A549 (cell line): ENCODE results near the gene COL5A2. TPM values are rescaled to one million over a fixed set of nuclear protein-coding genes. Genes with fewer than 3 reads are reported as not detected.

Experiments
- ATAC-seq, 2 experiments: fragments of 200-7000 bp in 1 of 2; fragments of >200 bp in 1 of 2; cut with Nextera tagmentation in 1 of 2; cut with Tn5 transposase in 1 of 2; 3 replicates each; pipeline versions ENCODE4 v1.8.0 to v1.9.1; 2018 to 2020; ENCODE audit warnings: mild to moderate bottlenecking in 1 of 2, moderate library complexity in 1 of 2
- CTCF ChIA-PET: fragments of 300-600 bp; sonication (Branson Sonifier 250); formaldehyde crosslinking; extraction: SDS; loops from one replicate; lab custom pipeline; 2021; ENCODE audit warnings: antibody characterized with exemption, inconsistent platforms; lab: Yijun Ruan, JAX
- POLR2A ChIA-PET: fragments of 350-600 bp; formaldehyde crosslinking; extraction: SDS; loops from one replicate; lab custom pipeline; 2021; ENCODE audit warnings: antibody characterized with exemption, inconsistent platforms; lab: Yijun Ruan, JAX
- DNase-seq, 2 experiments: peaks; one replicate each; pipeline versions ENCODE4 v3.0.0 to v3.0.0-alpha.2; 2011 to 2016; ENCODE audit warnings: low read depth in 1 of 2, low spot score in 1 of 2
- FAIRE-seq: peaks from 2 replicates; lab custom pipeline; 2011; peaks lifted over from hg19 to GRCh38; lab: Jason Lieb, UNC
- H3K27ac ChIP-seq, 2 experiments: fragments of >200 bp; sonication (Bioruptor Twin); formaldehyde crosslinking; 3 replicates each; pipeline ENCODE4 v1.5.1; 2016 to 2017
- H3K4me1 ChIP-seq: fragments of >200 bp; sonication (Bioruptor Twin); formaldehyde crosslinking; 3 replicates; pipeline ENCODE4 v1.6.1; 2016
- H3K4me2 ChIP-seq: fragments of >200 bp; sonication (Bioruptor Twin); formaldehyde crosslinking; 3 replicates; pipeline ENCODE4 v1.6.1; 2016
- H3K4me3 ChIP-seq: fragments of >200 bp; sonication (Bioruptor Twin); formaldehyde crosslinking; 3 replicates; pipeline ENCODE4 v1.5.1; 2016
- H3K9me3 ChIP-seq: fragments of >200 bp; sonication (Bioruptor Twin); formaldehyde crosslinking; 3 replicates; pipeline ENCODE4 v1.6.1; 2016
- CBX8 ChIP-seq: fragments of 200-600 bp; sonication (generic); IDR thresholded peaks from 2 replicates; pipeline ENCODE4 v1.6.1; 2016
- CEBPB ChIP-seq, 2 experiments: fragments of >200 bp in 1 of 2; sonication (Bioruptor Twin) in 1 of 2; formaldehyde crosslinking in 1 of 2; IDR thresholded peaks; 2 replicates each; pipeline ENCODE4 v1.6.1; 2012 to 2016
- CHD2 ChIP-seq: fragments of 150-350 bp; IDR thresholded peaks from 2 replicates; pipeline ENCODE4 v1.6.1; 2014; ENCODE audit warnings: low read length; ENCODE audit not compliant: partially characterized antibody
- CHD4 ChIP-seq: fragments of 200-600 bp; sonication (generic); IDR thresholded peaks from 2 replicates; pipeline ENCODE4 v1.6.1; 2016; ENCODE audit warnings: antibody characterized with exemption, mild to moderate bottlenecking, borderline replicate concordance
- EHMT2 ChIP-seq: fragments of 200-600 bp; sonication (generic); IDR thresholded peaks from 2 replicates; pipeline ENCODE4 v1.6.1; 2016; ENCODE audit warnings: antibody characterized with exemption, low read depth, mild to moderate bottlenecking, moderate library complexity
- EP300 ChIP-seq, 2 experiments: fragments of >200 bp; sonication (Bioruptor Twin); formaldehyde crosslinking; IDR thresholded peaks; 2 replicates in 1 of 2; 3 replicates in 1 of 2; pipeline ENCODE4 v1.6.1; 2016 to 2017
- HOXA7 ChIP-seq: fragments of 250-450 bp; sonication (Bioruptor Pico); IDR thresholded peaks from 2 replicates; pipeline ENCODE4 v1.5.0; 2020; ENCODE audit warnings: mild to moderate bottlenecking, moderate library complexity
- HOXB13 ChIP-seq: fragments of 250-450 bp; sonication (Bioruptor Pico); IDR thresholded peaks from 2 replicates; pipeline ENCODE4 v1.5.0; 2020; ENCODE audit warnings: low read depth, mild to moderate bottlenecking, moderate library complexity
- HOXB5 ChIP-seq: fragments of 250-450 bp; sonication (Bioruptor Pico); IDR thresholded peaks from 2 replicates; pipeline ENCODE4 v1.5.0; 2020; ENCODE audit warnings: mild to moderate bottlenecking, moderate library complexity
- KDM1A ChIP-seq: fragments of 200-600 bp; sonication (generic); IDR thresholded peaks from 2 replicates; pipeline ENCODE4 v1.6.1; 2016; ENCODE audit warnings: low read depth, mild to moderate bottlenecking
- KDM5A ChIP-seq: fragments of 200-600 bp; sonication (generic); IDR thresholded peaks from 2 replicates; pipeline ENCODE4 v1.6.1; 2016; ENCODE audit warnings: antibody characterized with exemption, mild to moderate bottlenecking
- NFE2L2 ChIP-seq: fragments of 150-350 bp; conservative IDR thresholded peaks from 2 replicates; pipeline ENCODE4 v1.6.1; 2014; ENCODE audit warnings: low read length
- NPAS2 ChIP-seq: fragments of 250-450 bp; sonication (Bioruptor Pico); IDR thresholded peaks from 2 replicates; pipeline ENCODE4 v1.8.0; 2022; ENCODE audit warnings: mild to moderate bottlenecking, moderate library complexity, borderline replicate concordance
- POLR2AphosphoS2 ChIP-seq: conservative IDR thresholded peaks from 2 replicates; pipeline ENCODE4 v1.6.1; 2012; ENCODE audit warnings: low read length, improper control_type of control experiment, inconsistent platforms
- RAD21 ChIP-seq, 2 experiments: fragments of >200 bp in 1 of 2; sonication (Bioruptor Twin) in 1 of 2; formaldehyde crosslinking in 1 of 2; IDR thresholded peaks in 1 of 2; conservative IDR thresholded peaks in 1 of 2; 2 replicates in 1 of 2; 3 replicates in 1 of 2; pipeline ENCODE4 v1.6.1; 2012 to 2018; ENCODE audit warnings: inconsistent platforms in 1 of 2
- RARB ChIP-seq: fragments of 250-450 bp; sonication (Bioruptor Pico); IDR thresholded peaks from 2 replicates; pipeline ENCODE4 v1.8.0; 2021; ENCODE audit warnings: mild to moderate bottlenecking, moderate library complexity
- RFX5 ChIP-seq: fragments of 450-650 bp; IDR thresholded peaks from 2 replicates; pipeline ENCODE4 v1.7.1; 2014; ENCODE audit warnings: antibody characterized with exemption, mild to moderate bottlenecking, moderate library complexity
- RNF2 ChIP-seq: fragments of 200-600 bp; sonication (generic); IDR thresholded peaks from 2 replicates; pipeline ENCODE4 v1.6.1; 2016; ENCODE audit warnings: low read depth, mild to moderate bottlenecking, antibody characterized with exemption, moderate library complexity, borderline replicate concordance
- SREBF2 ChIP-seq: fragments of 450-650 bp; IDR thresholded peaks from 2 replicates; pipeline ENCODE4 v1.6.1; 2014; ENCODE audit warnings: mild to moderate bottlenecking, moderate library complexity
- TFCP2L1 ChIP-seq: fragments of 250-450 bp; sonication (Bioruptor Pico); IDR thresholded peaks from 2 replicates; pipeline ENCODE4 v1.5.0; 2021; ENCODE audit warnings: mild to moderate bottlenecking
- TP53 ChIP-seq: fragments of 250-450 bp; sonication (Bioruptor Pico); IDR thresholded peaks from 2 replicates; pipeline ENCODE4 v1.5.0; 2021; ENCODE audit warnings: mild to moderate bottlenecking, moderate library complexity
- ZNF302 ChIP-seq: fragments of 250-450 bp; sonication (Bioruptor Pico); IDR thresholded peaks from 2 replicates; pipeline ENCODE4 v1.9.0; 2021; ENCODE audit warnings: inconsistent platforms, mild to moderate bottlenecking, moderate library complexity
- WGBS: methylation state at CpG from one replicate; pipeline ENCODE4 v1.1.6; 2017; ENCODE audit errors: missing lambda C conversion rate; 5-methylcytosine and 5-hydroxymethylcytosine counted together
- polyA plus RNA-seq, 4 experiments: library from polyadenylated mRNA; depleted of rRNA in 3 of 4; stranded (reverse); fragments of >200 nt; fragmentation: RNase III in 1 of 4; extraction: RNeasy Plus Mini Kit Qiagen cat#74134 plus additional on column Dnase treatment in 1 of 4; gene quantifications; 2 replicates in 3 of 4; 3 replicates in 1 of 4; pipeline ENCODE4 v1.2.3, GENCODE V29; 2011 to 2017
- TF ChIP-seq, protein P1 (sequence below): fragments of >200 bp; sonication (Bioruptor Twin); formaldehyde crosslinking; IDR thresholded peaks from 2 replicates; pipeline ENCODE4 v1.6.1; 2016
- TF ChIP-seq, protein P2 (sequence below): IDR thresholded peaks from 2 replicates; pipeline ENCODE4 v1.6.1; 2012
- TF ChIP-seq, protein P3 (sequence below): IDR thresholded peaks from 2 replicates; pipeline ENCODE4 v1.6.1; 2012
- TF ChIP-seq, protein P4 (sequence below): fragments of 450-650 bp; IDR thresholded peaks from 2 replicates; pipeline ENCODE4 v1.6.1; 2014; ENCODE audit warnings: antibody characterized with exemption

Gene COL5A2
- polyA plus RNA-seq, 2 of the 4 experiments (the other 2 are of a cell fraction) = 152 to 215 TPM

DNA sequence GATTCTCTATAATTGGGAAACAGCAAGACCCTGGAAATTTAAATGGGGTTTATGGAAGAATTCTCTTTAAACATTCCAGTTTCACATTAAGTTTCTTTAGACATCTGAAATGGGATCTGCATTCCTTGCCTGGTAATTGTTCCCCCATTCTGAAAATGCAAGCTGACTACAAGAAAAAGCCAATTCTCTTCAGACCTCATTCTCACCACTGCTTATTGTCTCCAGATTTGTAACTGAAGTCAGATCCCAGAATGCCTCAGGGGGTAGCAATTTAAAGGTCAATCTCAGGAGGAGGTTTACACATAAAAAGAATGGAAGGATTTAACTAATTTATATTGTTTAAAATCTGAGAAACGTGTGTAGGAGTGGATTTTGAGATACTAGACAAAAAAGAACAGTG, 164.2 kb downstream of the COL5A2 start:
- ChIA-PET CTCF (no interaction called here), POLR2A (no interaction called here)
- no peak for ATAC-seq
- Histone ChIP-seq H3K4me3 (no peak overlapping the region), H3K4me1 (no peaks in the 10 kb centered on the region), H3K27ac (no peak overlapping the region), H3K4me2 (no peak overlapping the region), H3K9me3 (no peaks in the 10 kb centered on the region)
- no peak for FAIRE-seq
- no peak for DNase-seq
- TF ChIP-seq KDM5A (no peak), NFE2L2 (no peak), RARB (CRISPR knock-in tag) (no peak), HOXB5 (no peak), HOXA7 (CRISPR knock-in tag) (no peak), CHD4 (no peak), NPAS2 (CRISPR knock-in tag) (no peak), RNF2 (no peak), KDM1A (no peak)
- TF ChIP-seq, protein P1, sequence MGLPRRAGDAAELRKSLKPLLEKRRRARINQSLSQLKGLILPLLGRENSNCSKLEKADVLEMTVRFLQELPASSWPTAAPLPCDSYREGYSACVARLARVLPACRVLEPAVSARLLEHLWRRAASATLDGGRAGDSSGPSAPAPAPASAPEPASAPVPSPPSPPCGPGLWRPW = no peak
- 31% methylated on average over 1 of the region's 1 CpG for WGBS

DNA sequence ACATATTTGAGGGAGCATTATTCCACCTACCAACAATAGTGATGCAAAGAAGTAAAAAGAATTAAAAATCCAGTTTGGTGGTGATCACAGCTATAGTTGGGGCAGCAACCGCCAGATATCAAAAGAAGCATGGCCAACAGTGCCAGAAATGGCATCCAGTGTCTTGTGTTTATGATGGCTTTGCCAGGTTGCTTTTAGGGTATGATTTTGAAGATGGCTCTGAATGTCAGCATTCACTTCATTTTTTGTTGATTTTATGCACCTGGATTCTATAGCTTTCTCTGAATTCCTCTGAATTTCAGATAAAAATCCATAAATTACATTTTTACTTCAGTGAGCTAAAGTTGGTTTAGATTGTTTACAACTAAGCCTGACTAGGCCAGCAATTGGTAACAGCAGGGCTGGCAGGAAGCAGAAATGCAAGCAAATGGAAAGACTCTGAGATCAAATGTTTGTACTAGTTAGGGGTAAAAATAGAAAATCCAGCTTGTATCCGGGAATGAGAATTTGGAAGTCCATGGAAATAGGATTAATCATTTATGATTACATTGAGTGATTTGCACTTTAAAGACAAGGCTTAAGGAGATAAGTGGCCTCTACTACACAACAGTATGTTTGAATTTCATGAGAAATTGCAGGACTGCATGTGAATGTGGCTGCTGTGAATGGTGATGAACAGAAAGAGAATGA, 165.0 kb downstream of the COL5A2 start:
- ChIA-PET CTCF (no interaction called here), POLR2A (no interaction called here)
- TF ChIP-seq TFCP2L1 (CRISPR knock-in tag) = no peak
- TF ChIP-seq RAD21 (conservative IDR thresholded peaks at IDR 0.05 in 1 of 2, IDR thresholded peaks at IDR 0.05 in 1 of 2) = no peak
- TF ChIP-seq, protein P1 = no peak
- no peak for TF ChIP-seq EHMT2
- no peak for TF ChIP-seq ZNF302 (CRISPR knock-in tag)
- TF ChIP-seq KDM5A = no peak
- no peak for TF ChIP-seq CEBPB (IDR thresholded peaks at IDR 0.05)
- TF ChIP-seq, protein P2, sequence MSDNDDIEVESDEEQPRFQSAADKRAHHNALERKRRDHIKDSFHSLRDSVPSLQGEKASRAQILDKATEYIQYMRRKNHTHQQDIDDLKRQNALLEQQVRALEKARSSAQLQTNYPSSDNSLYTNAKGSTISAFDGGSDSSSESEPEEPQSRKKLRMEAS = no peak
- TF ChIP-seq, protein P3, sequence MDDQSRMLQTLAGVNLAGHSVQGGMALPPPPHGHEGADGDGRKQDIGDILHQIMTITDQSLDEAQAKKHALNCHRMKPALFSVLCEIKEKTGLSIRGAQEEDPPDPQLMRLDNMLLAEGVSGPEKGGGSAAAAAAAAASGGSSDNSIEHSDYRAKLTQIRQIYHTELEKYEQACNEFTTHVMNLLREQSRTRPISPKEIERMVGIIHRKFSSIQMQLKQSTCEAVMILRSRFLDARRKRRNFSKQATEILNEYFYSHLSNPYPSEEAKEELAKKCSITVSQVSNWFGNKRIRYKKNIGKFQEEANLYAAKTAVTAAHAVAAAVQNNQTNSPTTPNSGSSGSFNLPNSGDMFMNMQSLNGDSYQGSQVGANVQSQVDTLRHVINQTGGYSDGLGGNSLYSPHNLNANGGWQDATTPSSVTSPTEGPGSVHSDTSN = no peak
- TF ChIP-seq CBX8 = no peak
- no peak for TF ChIP-seq EP300 (IDR thresholded peaks at IDR 0.05)
- no peak for TF ChIP-seq CHD2
- no peak for TF ChIP-seq POLR2AphosphoS2
- TF ChIP-seq HOXB13 (CRISPR knock-in tag) = no peak
- no peak for FAIRE-seq
- Histone ChIP-seq H3K27ac (no peak overlapping the region), H3K4me1 (no peaks in the 10 kb centered on the region), H3K9me3 (no peaks in the 10 kb centered on the region), H3K4me2 (no peak overlapping the region), H3K4me3 (no peak overlapping the region)
- no peak for ATAC-seq
- DNase-seq = no peak
- WGBS = 60% methylated on average over 2 of the region's 2 CpGs

DNA sequence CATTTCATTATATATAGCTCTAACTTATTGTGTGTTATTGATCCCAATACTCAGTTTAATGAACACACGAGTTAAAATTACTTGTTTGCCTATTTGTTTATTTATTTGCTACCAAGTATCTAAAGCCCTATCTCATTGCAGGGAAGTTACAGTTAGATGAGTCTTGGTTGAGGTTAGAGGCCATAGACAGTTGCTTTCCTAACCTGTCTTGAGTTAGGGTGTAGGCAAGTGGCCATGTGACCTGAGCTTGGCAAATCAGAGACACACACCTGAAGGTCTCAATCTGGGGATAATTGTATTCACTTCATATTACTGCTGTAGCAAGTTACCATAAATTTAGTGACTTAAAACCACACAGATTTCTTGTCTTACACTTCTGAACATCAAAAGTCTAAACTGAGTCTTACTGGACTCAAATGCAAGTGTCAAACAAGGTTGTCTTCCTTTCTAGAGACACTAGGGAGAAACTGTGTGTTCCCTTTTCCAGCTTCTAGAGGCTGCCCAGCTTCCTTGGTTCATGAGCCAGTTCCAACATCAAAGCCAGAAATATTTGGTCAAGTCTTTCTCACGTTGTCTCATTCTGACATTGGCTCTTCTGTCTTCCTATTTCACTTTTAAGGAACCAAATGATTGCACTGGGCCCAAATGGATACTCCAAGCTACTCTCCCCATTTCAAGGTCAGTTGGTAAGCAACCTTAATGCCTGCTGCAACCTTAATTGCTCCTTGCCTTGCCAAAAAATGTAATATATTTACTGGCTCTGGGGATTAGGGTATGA, 165.7 kb downstream of the COL5A2 start:
- CTCF ChIA-PET = no interaction called here
- no peak overlapping the region for H3K27ac ChIP-seq
- POLR2A ChIA-PET = no interaction called here
- no peak overlapping the region for H3K4me2 ChIP-seq
- no peak for TF ChIP-seq SREBF2
- TF ChIP-seq, protein P4, sequence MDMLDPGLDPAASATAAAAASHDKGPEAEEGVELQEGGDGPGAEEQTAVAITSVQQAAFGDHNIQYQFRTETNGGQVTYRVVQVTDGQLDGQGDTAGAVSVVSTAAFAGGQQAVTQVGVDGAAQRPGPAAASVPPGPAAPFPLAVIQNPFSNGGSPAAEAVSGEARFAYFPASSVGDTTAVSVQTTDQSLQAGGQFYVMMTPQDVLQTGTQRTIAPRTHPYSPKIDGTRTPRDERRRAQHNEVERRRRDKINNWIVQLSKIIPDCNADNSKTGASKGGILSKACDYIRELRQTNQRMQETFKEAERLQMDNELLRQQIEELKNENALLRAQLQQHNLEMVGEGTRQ = no peak
- TF ChIP-seq NPAS2 (CRISPR knock-in tag) = no peak
- no peak for TF ChIP-seq TP53 (CRISPR knock-in tag)
- TF ChIP-seq CBX8 = no peak
- no peak for TF ChIP-seq ZNF302 (CRISPR knock-in tag)
- TF ChIP-seq RFX5 = no peak
- no peak for TF ChIP-seq NFE2L2
- WGBS = 74% methylated on average over 2 of the region's 2 CpGs
- no peak for DNase-seq
- H3K4me1 ChIP-seq = no peaks in the 10 kb centered on the region
- ATAC-seq = no peak
- no peaks in the 10 kb centered on the region for H3K9me3 ChIP-seq
- no peak for FAIRE-seq
- H3K4me3 ChIP-seq = no peak overlapping the region
